ENCODE results near the gene UST. TPM values are rescaled to one million over a fixed set of nuclear protein-coding genes. Genes with fewer than 3 reads are reported as not detected.
"Not testable (repeated sequence)": the region's sequence is repeated elsewhere in the genome, so short reads cannot be mapped to it uniquely, and the experiment has no call there.

UST gene
- total RNA-seq, 2 experiments from 2014 or later = 1.5 to 2.3 TPM

- Mint-ChIP-seq H3K4me1 (no peaks in the 10 kb centered on the region), H3K27me3 (peaks cover 2% of the 10 kb centered on the region), H3K4me3 (no peak overlapping the region), H3K36me3 (no peaks in the 10 kb centered on the region), H3K27ac (no peak overlapping the region), H3K9me3 (ENCODE audit: low read depth) (no peaks in the 10 kb centered on the region)
- no peak for DNase-seq
- no peak for ATAC-seq
- CTCF ChIA-PET = no interaction called here
These were observed 159.1 kb downstream of the UST start for GRCh38 chr6:148905901-148906300.

DNA sequence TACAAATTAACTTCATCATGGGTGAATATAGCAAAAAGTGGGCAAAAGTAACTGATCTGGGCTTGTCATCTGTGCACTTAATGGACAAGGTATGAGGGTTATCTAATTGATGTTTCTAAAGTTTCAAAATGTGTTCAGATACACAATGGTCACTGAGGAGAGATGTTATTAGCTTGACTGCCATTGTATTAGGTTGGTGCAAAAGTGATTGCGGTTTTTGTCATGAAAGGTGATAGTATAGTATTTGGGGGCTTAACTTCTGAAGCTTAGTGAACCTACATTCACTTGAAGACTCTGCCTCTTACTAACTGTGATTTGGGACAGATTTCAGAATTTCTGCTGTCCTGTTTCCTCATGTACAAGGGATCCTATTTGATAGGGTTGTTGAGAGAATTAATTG lies 159.6 kb downstream of the UST start:
- DNase-seq (no peak), ATAC-seq (no peak)
- Mint-ChIP-seq H3K4me3 (no peak overlapping the region), H3K27me3 (peaks cover 2% of the 10 kb centered on the region), H3K27ac (no peak overlapping the region), H3K4me1 (no peaks in the 10 kb centered on the region), H3K36me3 (no peaks in the 10 kb centered on the region), H3K9me3 (ENCODE audit: low read depth) (no peaks in the 10 kb centered on the region)
- CTCF ChIA-PET = no interaction called here

- no peak overlapping the region for H3K4me3 Mint-ChIP-seq
- peaks cover 2% of the 10 kb centered on the region for H3K27me3 Mint-ChIP-seq
- H3K9me3 Mint-ChIP-seq (ENCODE audit: low read depth) = no peaks in the 10 kb centered on the region
- CTCF ChIA-PET = no interaction called here
- no peak overlapping the region for H3K27ac Mint-ChIP-seq
- ATAC-seq (no peak), DNase-seq (no peak)
- no peaks in the 10 kb centered on the region for H3K4me1 Mint-ChIP-seq
- H3K36me3 Mint-ChIP-seq = no peaks in the 10 kb centered on the region
These were observed 160.7 kb downstream of the UST start for GRCh38 chr6:148907573-148907972.

DNA sequence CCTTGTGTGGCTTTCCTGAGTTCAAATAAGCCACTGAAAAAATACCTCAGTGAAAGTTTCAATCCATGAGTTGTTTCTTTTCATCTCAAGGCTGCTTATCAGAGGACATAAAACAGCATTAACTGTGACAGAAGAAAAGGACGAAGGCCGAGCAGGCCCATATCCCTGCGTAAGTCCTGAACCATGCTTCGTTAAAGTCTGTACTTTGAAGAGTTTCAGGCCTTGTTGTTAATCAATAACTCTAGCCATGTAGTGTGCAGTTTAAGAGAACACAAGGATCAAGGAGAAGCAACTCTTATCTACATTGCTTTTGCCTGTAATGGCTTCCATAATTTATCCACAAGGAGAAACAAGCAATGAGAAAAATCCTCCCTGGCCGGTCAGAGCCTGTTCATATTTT lies 165.4 kb downstream of the UST start:
- CTCF ChIA-PET = no interaction called here
- H3K27me3 Mint-ChIP-seq = no peaks in the 10 kb centered on the region

GRCh38 chr6:148915810-148916209 lies 169.0 kb downstream of the UST start:
- DNase-seq (no peak), ATAC-seq (no peak)
- H3K27me3 Mint-ChIP-seq = no peaks in the 10 kb centered on the region
- H3K36me3 Mint-ChIP-seq = peaks cover 3% of the 10 kb centered on the region
- no peak overlapping the region for H3K4me3 Mint-ChIP-seq
- no peak overlapping the region for H3K27ac Mint-ChIP-seq
- peaks cover 9% of the 10 kb centered on the region for H3K4me1 Mint-ChIP-seq
- H3K9me3 Mint-ChIP-seq (ENCODE audit: low read depth) = peaks cover 3% of the 10 kb centered on the region
- CTCF ChIA-PET = no interaction called here

More for the DNA sequence above, 165.4 kb downstream of the UST start:
- Mint-ChIP-seq H3K36me3 (peaks cover 2% of the 10 kb centered on the region), H3K9me3 (ENCODE audit: low read depth) (no peaks in the 10 kb centered on the region), H3K27ac (no peak overlapping the region), H3K4me1 (peaks cover 9% of the 10 kb centered on the region), H3K4me3 (no peak overlapping the region)
- DNase-seq (no peak), ATAC-seq (no peak)

DNA sequence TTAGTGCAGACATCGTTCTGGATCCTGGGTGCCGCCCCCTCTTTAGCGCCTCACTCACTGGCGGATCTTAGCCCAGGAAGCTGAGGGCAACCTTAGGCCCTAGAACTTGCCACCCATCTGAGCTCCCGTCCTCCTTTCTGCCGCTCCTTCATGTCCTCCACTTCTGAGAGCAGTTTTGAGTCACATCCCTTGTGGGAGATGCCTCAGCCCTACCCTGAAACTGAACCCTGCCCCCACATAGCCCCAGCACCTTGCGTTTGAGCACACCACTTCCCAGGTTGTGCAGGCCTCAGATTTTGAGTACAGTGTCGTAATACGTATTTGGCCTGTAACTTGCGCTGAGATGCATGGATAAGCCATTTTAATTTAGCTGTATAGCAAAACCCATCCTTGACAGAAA lies 169.7 kb downstream of the UST start:
- CTCF ChIA-PET; H3K27me3 Mint-ChIP-seq; H3K4me3 Mint-ChIP-seq; H3K27ac Mint-ChIP-seq; H3K36me3 Mint-ChIP-seq; H3K4me1 Mint-ChIP-seq; ATAC-seq; H3K9me3 Mint-ChIP-seq (ENCODE audit: low read depth): not testable (repeated sequence)
- DNase-seq = peak; percentile 44

GRCh38 chr6:148924226-148925012 lies 177.6 kb downstream of the UST start:
- H3K9me3 Mint-ChIP-seq (ENCODE audit: low read depth) = no peaks in the 10 kb centered on the region
- H3K27me3 Mint-ChIP-seq = no peaks in the 10 kb centered on the region
- ATAC-seq (no peak), DNase-seq (no peak)
- CTCF ChIA-PET = interaction anchor here (1.0 kb wide), 1 partner anchor 7 kb away, joined by 3 read pairs; no protein-coding TSS in a partner anchor
- no peak overlapping the region for H3K27ac Mint-ChIP-seq
- H3K36me3 Mint-ChIP-seq = no peaks in the 10 kb centered on the region
- no peaks in the 10 kb centered on the region for H3K4me1 Mint-ChIP-seq
- H3K4me3 Mint-ChIP-seq = no peak overlapping the region

DNA sequence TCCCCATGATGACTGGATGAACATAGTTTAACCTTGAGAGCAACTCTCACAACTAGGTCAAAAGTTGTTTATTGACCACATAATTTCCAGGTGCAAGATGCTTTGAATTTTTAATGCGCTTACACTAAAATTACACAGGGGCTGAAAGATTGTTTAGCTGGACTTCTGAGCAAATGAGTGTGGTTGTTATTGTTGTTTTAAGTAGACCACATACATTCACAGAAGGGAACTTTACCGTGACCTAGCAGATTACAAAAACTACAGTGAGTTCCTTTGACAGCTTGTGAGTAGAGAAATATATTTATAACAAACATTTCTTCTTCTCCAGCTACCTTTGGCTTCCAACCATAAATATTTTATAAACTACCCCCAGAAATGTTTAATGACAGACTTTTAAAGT lies 178.9 kb downstream of the UST start:
- Mint-ChIP-seq H3K4me3 (no peak overlapping the region), H3K4me1 (no peaks in the 10 kb centered on the region), H3K9me3 (ENCODE audit: low read depth) (no peaks in the 10 kb centered on the region), H3K36me3 (no peaks in the 10 kb centered on the region), H3K27me3 (no peaks in the 10 kb centered on the region), H3K27ac (no peak overlapping the region)
- CTCF ChIA-PET = interaction anchor here (1.0 kb wide), 1 partner anchor 9 kb away, joined by 3 read pairs; no protein-coding TSS in a partner anchor
- no peak for DNase-seq
- no peak for ATAC-seq

DNA sequence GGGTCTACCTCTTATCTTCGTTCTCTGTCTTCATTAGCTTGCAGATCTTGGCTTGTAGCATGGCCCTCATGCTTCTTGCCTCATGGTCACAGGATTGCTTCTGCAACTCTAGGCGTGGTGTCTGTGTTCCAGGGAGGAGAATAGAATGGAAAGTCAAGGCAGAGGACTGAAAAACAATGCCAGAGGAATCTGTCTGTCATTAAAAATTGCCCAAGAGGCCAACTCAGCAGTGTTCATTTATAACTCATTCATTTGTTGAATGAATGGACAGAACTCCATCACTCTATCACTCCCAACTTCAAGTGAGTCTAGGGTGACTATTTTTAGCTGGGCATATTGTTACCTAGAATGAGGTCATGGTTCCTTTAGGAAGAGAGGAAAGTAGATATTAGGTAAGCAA lies 179.6 kb downstream of the UST start:
- Mint-ChIP-seq H3K36me3 (no peaks in the 10 kb centered on the region), H3K4me1 (no peaks in the 10 kb centered on the region), H3K9me3 (ENCODE audit: low read depth) (no peaks in the 10 kb centered on the region), H3K4me3 (no peak overlapping the region), H3K27ac (no peak overlapping the region), H3K27me3 (no peaks in the 10 kb centered on the region)
- DNase-seq (no peak), ATAC-seq (no peak)
- CTCF ChIA-PET = no interaction called here

GRCh38 chr6:148927586-148927985 lies 180.8 kb downstream of the UST start:
- no peak overlapping the region for H3K27ac Mint-ChIP-seq
- no peaks in the 10 kb centered on the region for H3K36me3 Mint-ChIP-seq
- H3K4me3 Mint-ChIP-seq = no peak overlapping the region
- H3K27me3 Mint-ChIP-seq = no peaks in the 10 kb centered on the region
- no peaks in the 10 kb centered on the region for H3K4me1 Mint-ChIP-seq
- DNase-seq = no peak
- no peaks in the 10 kb centered on the region for H3K9me3 Mint-ChIP-seq (ENCODE audit: low read depth)
- no peak for ATAC-seq
- CTCF ChIA-PET = interaction anchor here (0.5 to 1.1 kb wide), 2 partner anchors 21 to 138 kb away, joined by 3 to 4 read pairs; no protein-coding TSS in a partner anchor

DNA sequence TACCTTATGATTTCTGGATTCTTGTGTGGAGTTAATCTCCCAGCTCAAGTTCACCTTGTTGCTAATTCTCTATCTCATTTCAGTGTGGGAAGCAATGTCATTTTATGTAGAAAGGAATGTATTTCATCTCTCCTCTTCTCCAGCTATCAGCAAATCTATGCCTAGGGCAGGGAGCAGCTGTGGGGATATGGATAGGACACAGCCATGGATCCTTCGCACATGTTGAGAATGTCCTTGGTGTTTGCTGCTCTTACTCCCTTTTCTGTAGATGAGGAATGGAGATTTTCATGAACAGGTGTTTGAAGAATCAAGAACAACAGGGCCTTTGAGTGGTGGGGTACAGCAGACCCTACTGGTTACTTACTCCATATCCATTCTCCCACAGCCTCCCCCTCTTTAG lies 182.0 kb downstream of the UST start:
- Mint-ChIP-seq H3K36me3 (no peaks in the 10 kb centered on the region), H3K4me3 (no peak overlapping the region), H3K9me3 (ENCODE audit: low read depth) (no peaks in the 10 kb centered on the region), H3K4me1 (no peaks in the 10 kb centered on the region), H3K27ac (no peak overlapping the region), H3K27me3 (no peaks in the 10 kb centered on the region)
- DNase-seq (no peak), ATAC-seq (no peak)
- CTCF ChIA-PET = interaction anchor here (0.7 kb wide), 1 partner anchor 20 kb away, joined by 3 read pairs; no protein-coding TSS in a partner anchor

GRCh38 chr6:148932208-148932607 lies 185.4 kb downstream of the UST start:
- no peaks in the 10 kb centered on the region for H3K9me3 Mint-ChIP-seq (ENCODE audit: low read depth)
- H3K27me3 Mint-ChIP-seq = no peaks in the 10 kb centered on the region
- no peak overlapping the region for H3K27ac Mint-ChIP-seq
- CTCF ChIA-PET = no interaction called here
- H3K4me3 Mint-ChIP-seq = no peak overlapping the region
- H3K36me3 Mint-ChIP-seq = no peaks in the 10 kb centered on the region
- DNase-seq = no peak
- no peaks in the 10 kb centered on the region for H3K4me1 Mint-ChIP-seq
- no peak for ATAC-seq

DNA sequence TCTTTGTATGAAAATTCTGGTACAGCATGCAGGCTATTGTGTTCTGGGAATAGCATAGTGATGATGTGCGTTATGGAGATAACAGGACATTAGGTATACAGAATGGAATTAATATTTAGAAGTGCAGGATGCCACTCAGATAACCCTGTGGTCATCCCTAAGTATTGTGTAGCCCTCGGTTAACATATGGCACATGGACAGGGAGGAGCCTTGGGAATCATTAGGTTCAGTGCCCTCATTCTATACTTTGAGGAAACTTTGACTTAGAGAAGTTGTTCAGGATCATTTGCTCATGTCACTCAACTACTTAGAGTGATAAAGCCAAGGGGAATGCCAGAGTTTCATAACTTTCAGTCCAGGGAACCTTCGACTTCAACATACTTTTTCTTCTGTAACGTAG lies 185.9 kb downstream of the UST start:
- H3K4me1 Mint-ChIP-seq = no peaks in the 10 kb centered on the region
- ATAC-seq = no peak
- no peak overlapping the region for H3K27ac Mint-ChIP-seq
- no peak for DNase-seq
- CTCF ChIA-PET = no interaction called here
- H3K27me3 Mint-ChIP-seq = no peaks in the 10 kb centered on the region
- H3K9me3 Mint-ChIP-seq (ENCODE audit: low read depth) = no peaks in the 10 kb centered on the region
- H3K36me3 Mint-ChIP-seq = no peaks in the 10 kb centered on the region
- H3K4me3 Mint-ChIP-seq = no peak overlapping the region

GRCh38 chr6:148934539-148934938 lies 187.7 kb downstream of the UST start:
- CTCF ChIA-PET = no interaction called here
- no peaks in the 10 kb centered on the region for H3K9me3 Mint-ChIP-seq (ENCODE audit: low read depth)
- H3K4me3 Mint-ChIP-seq = no peak overlapping the region
- no peak overlapping the region for H3K27ac Mint-ChIP-seq
- H3K27me3 Mint-ChIP-seq = no peaks in the 10 kb centered on the region
- DNase-seq = no peak
- ATAC-seq = no peak
- no peaks in the 10 kb centered on the region for H3K36me3 Mint-ChIP-seq
- H3K4me1 Mint-ChIP-seq = peaks cover 1% of the 10 kb centered on the region
